CD4-positive, CD25-positive, alpha-beta regulatory T cell (primary cell): Measurements from ENCODE around the gene UBE2O. TPM values are rescaled to one million over a fixed set of nuclear protein-coding genes. Genes with fewer than 3 reads are reported as not detected.

ENCODE experiments used
- ATAC-seq, 2 donors: fragments of 150-1000 bp; cut with Tn5 transposase; one replicate each; pipeline ENCODE4 v1.10.0; 2021; ENCODE audit warnings: low read depth in 2 of 2, moderate number of reproducible peaks in 2 of 2, moderate library complexity in 1 of 2
- DNase-seq, 3 donors: peaks; one replicate each; pipeline versions ENCODE4 v3.0.0 to v3.0.0-alpha.2; 2012 to 2022; ENCODE audit warnings: mixed read lengths in 1 of 3
- H3K27ac ChIP-seq: one replicate; pipeline ENCODE4 v1.7.0; 2013; ENCODE audit warnings: mild to moderate bottlenecking, low read length; ENCODE audit not compliant: insufficient read depth, poor library complexity, severe bottlenecking
- H3K27me3 ChIP-seq: one replicate; pipeline ENCODE4 v1.7.0; 2013; ENCODE audit warnings: low read length; ENCODE audit not compliant: control insufficient read depth, insufficient read depth
- H3K36me3 ChIP-seq: one replicate; pipeline ENCODE4 v1.7.0; 2013; ENCODE audit warnings: mild to moderate bottlenecking, low read length, moderate library complexity; ENCODE audit not compliant: control insufficient read depth, insufficient read depth
- H3K4me1 ChIP-seq: 2 replicates; pipeline ENCODE4 v1.7.0; 2013; ENCODE audit warnings: mild to moderate bottlenecking, low read length; ENCODE audit not compliant: insufficient read depth, control insufficient read depth, poor library complexity, severe bottlenecking
- H3K4me3 ChIP-seq: one replicate; pipeline ENCODE4 v1.7.0; 2013; ENCODE audit warnings: low read depth, mild to moderate bottlenecking, low read length, moderate library complexity
- H3K9me3 ChIP-seq, 2 experiments: 1 replicate in 1 of 2; 2 replicates in 1 of 2; pipeline ENCODE4 v1.7.0; 2013; ENCODE audit warnings: low read length in 2 of 2, mild to moderate bottlenecking in 1 of 2, moderate library complexity in 1 of 2; ENCODE audit not compliant: control insufficient read depth in 2 of 2
- H3K27ac Mint-ChIP-seq, 3 donors: one replicate each; pipeline ENCODE4 v1.8.0; 2020 to 2022; ENCODE audit warnings: mild to moderate bottlenecking in 3 of 3, mixed read lengths in 3 of 3, moderate library complexity in 2 of 3
- H3K27me3 Mint-ChIP-seq: one replicate; pipeline ENCODE4 v1.8.0; 2022; ENCODE audit warnings: mild to moderate bottlenecking, mixed read lengths
- H3K36me3 Mint-ChIP-seq: one replicate; pipeline ENCODE4 v1.8.0; 2020; ENCODE audit warnings: mixed read lengths
- H3K4me1 Mint-ChIP-seq, 4 donors: one replicate each; pipeline ENCODE4 v1.8.0; 2020 to 2022; ENCODE audit warnings: mixed read lengths in 4 of 4, mild to moderate bottlenecking in 1 of 4
- H3K4me3 Mint-ChIP-seq, 4 donors: one replicate each; pipeline ENCODE4 v1.8.0; 2020 to 2022; ENCODE audit warnings: mild to moderate bottlenecking in 4 of 4, mixed read lengths in 4 of 4, moderate library complexity in 3 of 4
- H3K9me3 Mint-ChIP-seq, 7 donors: one replicate each; pipeline ENCODE4 v1.8.0; 2020 to 2022; ENCODE audit warnings: mixed read lengths in 7 of 7, mild to moderate bottlenecking in 3 of 7, moderate library complexity in 2 of 7
- polyA plus RNA-seq, 4 donors: library from polyadenylated mRNA; unstranded; fragments of 300-500 nt; fragmentation: Illumina TruSeq; gene quantifications; one replicate each; pipeline ENCODE4 v1.2.3, GENCODE V29; 2021
- total RNA-seq: library from RNA; stranded (reverse); gene quantifications from one replicate; pipeline ENCODE4 v1.2.3, GENCODE V29; 2022

The UBE2O gene
- total and polyA plus RNA-seq, 5 donors from 2014 or later = 3.1 to 34.3 (median 6.6) TPM

DNA sequence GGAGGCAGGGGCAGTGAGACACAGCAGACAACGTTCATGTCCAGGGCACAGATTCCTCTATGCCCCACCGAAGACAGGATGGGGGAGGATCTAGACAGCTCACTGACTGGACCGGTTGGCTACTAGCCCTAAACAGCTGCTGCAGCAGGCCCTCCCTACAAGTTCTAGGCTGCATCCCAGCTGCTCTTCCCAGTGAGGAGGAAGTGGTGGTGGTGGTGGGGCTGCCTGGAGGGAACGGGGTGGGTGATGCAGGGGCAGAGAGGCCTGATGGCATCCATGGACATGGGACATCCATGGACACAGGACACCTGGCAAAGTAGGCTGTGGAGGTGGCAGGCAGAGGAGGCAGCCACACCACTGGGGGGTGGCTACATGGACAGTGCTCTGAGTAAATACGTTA lies 50.2 kb downstream of the UBE2O start:
- peaks cover 48% of the 10 kb centered on the region for H3K36me3 Mint-ChIP-seq
- Histone ChIP-seq H3K27me3 (no peaks in the 10 kb centered on the region), H3K4me1 (no peaks in the 10 kb centered on the region), H3K36me3 (peaks cover 64% of the 10 kb centered on the region), H3K9me3 (no peaks in the 10 kb centered on the region), H3K27ac (no peak overlapping the region), H3K4me3 (no peak overlapping the region)
- H3K4me1 Mint-ChIP-seq = peaks cover 0 to 7% (median 2%) of the 10 kb centered on the region in 4 donors
- no peak overlapping the region for H3K27ac Mint-ChIP-seq
- H3K9me3 Mint-ChIP-seq = peaks cover 0 to 2% (median 0%) of the 10 kb centered on the region in 7 donors
- H3K27me3 Mint-ChIP-seq = no peaks in the 10 kb centered on the region
- H3K4me3 Mint-ChIP-seq = no peak overlapping the region
- ATAC-seq (no peak), DNase-seq (no peak)

DNA sequence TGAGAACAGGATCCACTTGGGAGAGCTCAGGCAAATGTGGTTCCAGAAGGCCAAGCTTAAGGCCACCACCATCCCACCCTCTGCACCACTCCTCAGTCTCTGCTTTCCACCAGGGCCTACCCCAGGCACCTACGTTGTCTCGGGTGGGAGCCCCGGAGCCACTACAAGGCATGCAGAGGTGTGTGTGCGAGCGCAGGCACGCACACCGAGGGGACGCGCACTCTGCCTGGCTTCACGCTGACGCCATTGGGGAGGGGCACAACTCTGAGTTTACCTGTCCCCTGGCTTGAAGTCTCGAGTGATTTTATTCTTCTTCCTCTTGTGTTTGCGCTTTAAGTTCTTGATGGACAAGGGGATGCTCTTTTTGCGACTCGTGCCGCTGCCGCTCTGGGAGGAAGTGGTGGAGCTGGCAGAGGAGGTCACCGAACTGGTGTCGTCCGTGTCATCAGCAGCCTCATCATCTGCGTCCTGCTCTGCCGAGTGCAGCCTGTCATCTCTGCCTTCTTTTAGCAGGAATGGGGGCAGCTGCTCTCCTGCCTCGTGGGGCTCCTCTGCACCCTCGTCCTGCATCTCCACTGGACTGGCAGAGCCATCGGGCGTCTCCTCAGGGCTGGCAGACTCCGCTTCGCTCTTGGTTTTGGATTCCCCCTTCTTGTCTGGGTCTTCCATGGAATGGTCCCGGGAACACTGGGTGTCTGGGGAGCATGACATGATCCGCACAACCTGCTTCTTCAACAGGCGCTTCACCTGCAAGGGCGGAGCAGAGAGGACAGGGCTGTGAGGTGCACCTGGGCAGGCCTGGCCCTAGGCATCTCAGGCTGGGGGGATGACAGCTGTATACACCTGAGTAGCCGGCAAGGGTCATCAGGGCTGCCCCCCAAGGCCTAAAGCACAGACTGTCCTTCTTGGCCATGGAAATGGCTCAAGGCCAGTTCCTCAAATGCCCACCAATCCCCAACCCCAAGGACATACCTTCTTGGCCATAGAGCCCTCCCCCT lies 53.5 kb downstream of the UBE2O start:
- no peak for ATAC-seq
- no peak overlapping the region for H3K4me3 ChIP-seq
- no peak overlapping the region for H3K27ac Mint-ChIP-seq

DNA sequence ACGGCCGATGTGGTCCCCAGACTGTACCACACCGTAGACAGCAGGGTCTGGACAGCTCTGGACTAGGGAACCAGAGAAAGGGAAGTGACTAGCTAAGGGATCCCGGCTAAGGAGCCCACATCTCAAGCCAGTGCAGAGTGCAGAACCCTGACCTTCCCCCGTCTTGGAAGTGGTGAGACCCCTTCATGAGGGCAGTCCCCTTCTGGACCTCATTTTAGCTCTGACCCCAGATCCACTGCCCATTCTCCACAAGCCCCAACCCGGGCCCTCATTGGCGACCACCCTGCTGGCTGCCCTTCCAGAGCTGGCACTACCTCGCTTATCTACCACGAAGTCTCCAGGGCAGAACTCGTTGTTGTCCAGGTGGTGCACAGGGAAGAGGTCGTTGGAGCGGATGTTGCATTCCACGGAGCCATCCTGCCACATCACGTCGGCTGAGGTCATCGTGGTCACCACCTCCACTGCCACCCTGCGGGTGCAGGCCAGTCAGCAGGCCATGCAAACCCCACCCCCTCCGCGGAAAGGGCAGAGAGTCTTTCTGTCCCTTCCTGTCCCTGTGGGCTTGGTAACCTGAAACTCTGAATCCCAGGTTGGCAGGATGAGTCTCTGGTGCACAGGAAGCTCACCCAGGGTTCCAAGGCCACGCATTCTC lies 54.3 kb downstream of the UBE2O start:
- H3K36me3 Mint-ChIP-seq = peaks cover 45% of the 10 kb centered on the region

More for the DNA sequence above, 53.5 kb downstream of the UBE2O start:
- peaks cover 0 to 2% (median 0%) of the 10 kb centered on the region in 7 donors for H3K9me3 Mint-ChIP-seq
- H3K36me3 ChIP-seq = peaks cover 70% of the 10 kb centered on the region
- H3K36me3 Mint-ChIP-seq = peaks cover 53% of the 10 kb centered on the region
- no peak overlapping the region for H3K4me3 Mint-ChIP-seq
- no peaks in the 10 kb centered on the region for H3K4me1 ChIP-seq
- peaks cover 0 to 7% (median under 1%) of the 10 kb centered on the region in 4 donors for H3K4me1 Mint-ChIP-seq
- no peaks in the 10 kb centered on the region for H3K27me3 ChIP-seq
- no peaks in the 10 kb centered on the region for H3K9me3 ChIP-seq
- no peaks in the 10 kb centered on the region for H3K27me3 Mint-ChIP-seq
- DNase-seq = no peak
- no peak overlapping the region for H3K27ac ChIP-seq

DNA sequence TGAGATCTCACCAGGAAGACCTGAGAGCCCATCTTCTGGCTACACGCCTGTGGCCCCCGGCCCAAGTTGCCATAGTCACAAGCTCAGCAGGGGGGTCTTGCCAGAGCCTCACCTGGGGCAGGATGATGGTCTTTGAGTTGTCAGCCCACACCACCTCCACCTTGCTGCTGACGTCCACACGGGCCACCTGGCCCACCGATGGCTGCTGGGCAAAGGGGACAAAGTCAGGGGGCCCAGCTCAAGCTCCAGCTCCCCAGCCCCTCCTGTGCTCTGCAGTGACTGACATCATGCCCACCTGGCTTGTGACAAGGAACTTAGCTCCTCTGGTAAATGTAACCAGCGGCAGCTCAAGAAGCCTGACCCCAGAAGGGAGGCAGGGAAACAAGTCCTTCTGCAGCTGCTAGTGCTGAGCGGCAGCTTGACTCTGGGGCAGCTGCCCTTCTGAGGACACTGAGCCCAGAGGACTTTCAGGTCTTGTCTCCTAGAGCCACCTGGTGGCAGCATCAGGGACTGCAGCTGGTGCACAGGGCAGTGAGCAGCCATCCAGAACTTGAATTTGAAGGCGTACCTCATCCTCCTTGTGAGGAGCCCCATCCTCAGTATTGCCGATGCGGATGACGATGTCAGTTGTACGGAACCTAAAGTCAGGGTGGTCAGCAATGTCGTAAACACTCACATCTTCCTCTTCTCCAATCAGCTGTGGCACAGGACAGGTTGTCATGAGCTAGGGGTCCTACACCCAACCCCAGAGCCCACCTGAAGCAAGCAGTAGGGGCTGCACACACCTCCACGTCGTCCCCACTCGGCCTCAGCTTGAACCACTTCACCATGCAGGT lies 55.0 kb downstream of the UBE2O start:
- Mint-ChIP-seq H3K9me3 (peaks cover 0 to 1% (median 0%) of the 10 kb centered on the region in 7 donors), H3K4me3 (peak overlapping the region in 1 of 4 donors; percentile 85), H3K27me3 (no peaks in the 10 kb centered on the region), H3K4me1 (no peaks in the 10 kb centered on the region), H3K36me3 (peaks cover 43% of the 10 kb centered on the region), H3K27ac (peak overlapping the region in 2 of 3 donors; percentile 9 to 44)
- ATAC-seq = peak; percentile 69 to 74
- Histone ChIP-seq H3K4me3 (no peak overlapping the region), H3K9me3 (no peaks in the 10 kb centered on the region), H3K36me3 (peaks cover 64% of the 10 kb centered on the region), H3K27ac (no peak overlapping the region), H3K4me1 (no peaks in the 10 kb centered on the region), H3K27me3 (no peaks in the 10 kb centered on the region)
- DNase-seq = peak; percentile 70 to 83 (median 79)

More for the DNA sequence above, 54.3 kb downstream of the UBE2O start:
- Histone ChIP-seq H3K36me3 (peaks cover 66% of the 10 kb centered on the region), H3K27me3 (no peaks in the 10 kb centered on the region), H3K9me3 (no peaks in the 10 kb centered on the region), H3K4me1 (no peaks in the 10 kb centered on the region), H3K27ac (no peak overlapping the region), H3K4me3 (no peak overlapping the region)
- DNase-seq = no peak
- Mint-ChIP-seq H3K27me3 (no peaks in the 10 kb centered on the region), H3K9me3 (peaks cover 0 to 2% (median 0%) of the 10 kb centered on the region in 7 donors), H3K4me1 (peaks cover 0 to 1% (median 0%) of the 10 kb centered on the region in 4 donors), H3K4me3 (no peak overlapping the region), H3K27ac (peak overlapping the region in 2 of 3 donors; percentile 9 to 44)
- ATAC-seq = no peak

DNA sequence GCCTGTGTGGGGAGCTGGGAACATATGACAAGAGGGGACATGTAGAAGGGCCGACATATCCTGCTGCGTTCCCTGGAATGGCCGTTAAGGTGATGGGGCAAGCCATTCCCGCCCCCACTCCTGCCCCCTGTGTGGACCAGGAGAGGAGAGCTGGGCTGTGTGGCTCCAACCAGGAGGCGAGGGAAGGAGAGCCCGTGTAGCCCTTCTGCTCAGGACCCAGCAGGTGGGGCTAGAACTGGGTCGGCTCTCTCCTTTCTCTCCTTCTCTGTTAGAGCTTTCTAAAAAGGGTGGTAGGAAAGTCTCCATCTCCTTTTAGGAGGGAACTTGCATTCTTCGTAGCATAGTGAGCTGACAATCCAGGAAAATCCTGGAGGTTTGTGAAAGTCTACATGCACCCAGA lies 55.8 kb downstream of the UBE2O start:
- Histone ChIP-seq H3K9me3 (no peaks in the 10 kb centered on the region), H3K27me3 (no peaks in the 10 kb centered on the region), H3K27ac (no peak overlapping the region), H3K4me1 (no peaks in the 10 kb centered on the region), H3K4me3 (no peak overlapping the region), H3K36me3 (peaks cover 57% of the 10 kb centered on the region)
- H3K27me3 Mint-ChIP-seq = no peaks in the 10 kb centered on the region
- H3K36me3 Mint-ChIP-seq = peaks cover 36% of the 10 kb centered on the region
- no peaks in the 10 kb centered on the region for H3K9me3 Mint-ChIP-seq
- no peak for ATAC-seq
- DNase-seq = no peak
- peak overlapping the region in 1 of 3 donors; percentile 51 for H3K27ac Mint-ChIP-seq
- no peaks in the 10 kb centered on the region for H3K4me1 Mint-ChIP-seq
- H3K4me3 Mint-ChIP-seq = no peak overlapping the region

DNA sequence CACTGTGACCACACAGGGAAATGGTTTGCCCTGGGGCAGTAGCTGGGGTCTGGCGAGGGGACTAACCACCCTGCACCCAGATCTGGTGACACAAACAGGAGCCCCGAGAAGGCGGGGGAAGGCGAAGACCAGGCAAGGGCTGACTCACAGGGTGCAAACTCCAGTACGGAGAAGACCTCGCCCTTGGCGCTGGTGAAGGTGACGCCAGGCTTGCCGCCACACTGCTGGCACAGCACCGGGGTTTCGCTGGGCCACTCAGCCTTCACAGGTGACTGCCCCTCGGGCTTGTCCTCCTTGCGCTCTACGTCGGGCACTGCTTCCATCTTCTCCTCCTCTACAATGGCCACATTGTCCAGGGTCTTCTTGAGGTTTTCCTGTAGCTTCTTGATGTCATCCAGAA lies 57.0 kb downstream of the UBE2O start:
- H3K9me3 Mint-ChIP-seq = no peaks in the 10 kb centered on the region
- H3K27ac ChIP-seq = no peak overlapping the region
- no peak overlapping the region for H3K4me3 ChIP-seq
- H3K9me3 ChIP-seq = no peaks in the 10 kb centered on the region
- ATAC-seq = no peak
- no peaks in the 10 kb centered on the region for H3K27me3 ChIP-seq
- H3K36me3 ChIP-seq = peaks cover 51% of the 10 kb centered on the region
- H3K27me3 Mint-ChIP-seq = no peaks in the 10 kb centered on the region
- DNase-seq = no peak
- H3K27ac Mint-ChIP-seq = no peak overlapping the region
- H3K4me1 ChIP-seq = no peaks in the 10 kb centered on the region
- no peaks in the 10 kb centered on the region for H3K4me1 Mint-ChIP-seq
- peaks cover 27% of the 10 kb centered on the region for H3K36me3 Mint-ChIP-seq
- H3K4me3 Mint-ChIP-seq = no peak overlapping the region

DNA sequence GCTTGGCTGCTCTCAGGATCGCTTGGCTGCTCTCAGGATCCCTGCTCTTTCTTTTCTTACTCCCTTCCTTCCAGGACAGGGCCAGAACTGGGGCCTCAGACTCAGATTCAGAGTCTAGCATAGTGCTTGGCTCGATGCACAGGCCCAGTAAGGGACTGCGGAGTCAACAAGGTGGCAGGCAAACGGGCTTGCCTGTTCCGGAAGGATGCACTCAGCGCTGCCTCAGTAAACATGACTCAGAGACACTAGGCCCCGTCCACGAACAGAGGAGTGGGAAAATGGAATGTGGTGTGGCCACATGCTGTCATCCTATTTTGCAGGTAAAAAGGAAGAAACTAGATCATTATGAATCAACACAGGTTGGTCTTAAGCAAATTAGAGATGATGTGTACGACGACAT lies 58.8 kb downstream of the UBE2O start:
- Histone ChIP-seq H3K4me3 (no peak overlapping the region), H3K27me3 (no peaks in the 10 kb centered on the region), H3K27ac (no peak overlapping the region), H3K36me3 (peaks cover 37% of the 10 kb centered on the region), H3K9me3 (no peaks in the 10 kb centered on the region), H3K4me1 (no peaks in the 10 kb centered on the region)
- H3K4me1 Mint-ChIP-seq = no peaks in the 10 kb centered on the region
- DNase-seq (no peak), ATAC-seq (no peak)
- H3K4me3 Mint-ChIP-seq = no peak overlapping the region
- no peaks in the 10 kb centered on the region for H3K9me3 Mint-ChIP-seq
- peaks cover 26% of the 10 kb centered on the region for H3K36me3 Mint-ChIP-seq
- no peaks in the 10 kb centered on the region for H3K27me3 Mint-ChIP-seq
- H3K27ac Mint-ChIP-seq = peak overlapping the region in 1 of 3 donors; percentile 28
